SH-SY5Y (cell line): Measurements from ENCODE around the gene DLK1.

Experiments
- GATA2 ChIP-seq: IDR thresholded peaks from 2 replicates; pipeline ENCODE4 v1.6.1; 2011; ENCODE audit warnings: mild to moderate bottlenecking, low read depth, low read length
- GATA3 ChIP-seq: IDR thresholded peaks from 2 replicates; pipeline ENCODE4 v1.6.1; 2011; ENCODE audit warnings: low read depth, mild to moderate bottlenecking, low read length, moderate library complexity

DLK1 gene

GRCh38 chr14:100731011-100731670 lies 4.4 kb downstream of the DLK1 start:
- TF ChIP-seq GATA3, result no peak
- TF ChIP-seq GATA2, result no peak

GRCh38 chr14:100731846-100732765 lies 5.4 kb downstream of the DLK1 start:
- TF ChIP-seq GATA2, result no peak
- no peak for TF ChIP-seq GATA3

- TF ChIP-seq GATA3, result no peak
- no peak for TF ChIP-seq GATA2
Measured at GRCh38 chr14:100732766-100733100, 6.0 kb downstream of the DLK1 start.

- TF ChIP-seq GATA3, result no peak
- no peak for TF ChIP-seq GATA2
Measured at GRCh38 chr14:100733152-100733850, 6.6 kb downstream of the DLK1 start.

GRCh38 chr14:100734031-100734990 lies 7.6 kb downstream of the DLK1 start:
- TF ChIP-seq GATA3, result no peak

GRCh38 chr14:100735271-100735670 lies 8.6 kb downstream of the DLK1 start:
- TF ChIP-seq GATA2 (no peak), GATA3 (no peak)

GRCh38 chr14:100736269-100737180 lies 9.8 kb downstream of the DLK1 start:
- TF ChIP-seq GATA3 (no peak), GATA2 (no peak)

GRCh38 chr14:100737526-100737925 lies 10.8 kb downstream of the DLK1 start:
- TF ChIP-seq GATA3 (no peak), GATA2 (no peak)

- no peak for TF ChIP-seq GATA2
- no peak for TF ChIP-seq GATA3
Measured at GRCh38 chr14:100738269-100738691, 11.6 kb downstream of the DLK1 start.

GRCh38 chr14:100738704-100739131 lies 12.0 kb downstream of the DLK1 start:
- TF ChIP-seq GATA2 (no peak), GATA3 (no peak)

GRCh38 chr14:100739306-100739705 lies 12.6 kb downstream of the DLK1 start:
- no peak for TF ChIP-seq GATA3
- TF ChIP-seq GATA2, result no peak

- TF ChIP-seq GATA3, result no peak
Measured at GRCh38 chr14:100740196-100740825, 13.6 kb downstream of the DLK1 start.
